Sigmoid colon (tissue), 7 donors: Measurements from ENCODE around the gene PDZRN4. TPM values are rescaled to one million over a fixed set of nuclear protein-coding genes. Genes with fewer than 3 reads are reported as not detected.
"Not testable (repeated sequence)": the region's sequence is repeated elsewhere in the genome, so short reads cannot be mapped to it uniquely, and the experiment has no call there.

Experiments
- DNase-seq: peaks from one replicate; pipeline ENCODE4 v3.0.0-alpha.2; 2019
- H3K27ac ChIP-seq, 4 donors: fragments of 200-600 bp; sonication (generic); one replicate each; pipeline ENCODE4 v1.5.1; 2016 to 2019; ENCODE audit warnings: mild to moderate bottlenecking in 1 of 4
- H3K27me3 ChIP-seq, 3 donors: fragments of 200-600 bp; sonication (generic); one replicate each; pipeline ENCODE4 v1.5.1; 2019; ENCODE audit warnings: mild to moderate bottlenecking in 1 of 3
- H3K36me3 ChIP-seq, 4 donors: fragments of 200-600 bp; sonication (generic); one replicate each; pipeline ENCODE4 v1.5.1; 2016 to 2019
- H3K4me1 ChIP-seq, 4 donors: fragments of 200-600 bp; sonication (generic); one replicate each; pipeline ENCODE4 v1.5.1; 2017 to 2019
- H3K4me3 ChIP-seq, 4 donors: fragments of 200-600 bp; sonication (generic); one replicate each; pipeline ENCODE4 v1.5.1; 2017 to 2019; ENCODE audit warnings: mild to moderate bottlenecking in 2 of 4, moderate library complexity in 1 of 4
- H3K9me3 ChIP-seq, 4 donors: fragments of 200-600 bp in 3 of 4; sonication (generic) in 3 of 4; one replicate each; pipeline versions ENCODE4 v1.5.1 to v1.6.1; 2013 to 2019
- CTCF ChIP-seq, 4 experiments: fragments of 450-650 bp in 3 of 4; fragments of 200-600 bp in 1 of 4; IDR thresholded peaks; one replicate each; pipeline ENCODE4 v1.5.1; 2016 to 2019; ENCODE audit warnings: antibody characterized with exemption in 4 of 4, mild to moderate bottlenecking in 3 of 4, moderate library complexity in 2 of 4
- EP300 ChIP-seq, 4 donors: sonication (generic); formaldehyde crosslinking; IDR thresholded peaks; one replicate each; pipeline ENCODE4 v1.6.1; 2017; ENCODE audit warnings: antibody characterized with exemption in 4 of 4
- POLR2A ChIP-seq, 2 donors: fragments of 450-650 bp; IDR thresholded peaks; one replicate each; pipeline ENCODE4 v1.6.1; 2016; ENCODE audit warnings: antibody characterized with exemption in 2 of 2, mild to moderate bottlenecking in 2 of 2, moderate library complexity in 2 of 2
- POLR2AphosphoS5 ChIP-seq, 4 donors: sonication (generic); formaldehyde crosslinking; IDR thresholded peaks; one replicate each; pipeline ENCODE4 v1.6.1; 2017; ENCODE audit warnings: antibody characterized with exemption in 4 of 4
- WGBS, 2 donors: extraction: QIAGEN DNeasy Blood & Tissue Kit; methylation state at CpG; one replicate each; pipeline ENCODE4 v1.1.7; 2013; 5-methylcytosine and 5-hydroxymethylcytosine counted together
- intact Hi-C: fragments of 100-400 bp; cut with DNase I; formaldehyde crosslinking; loops from one replicate; pipeline ENCODE4 v1.15.1; 2023
- polyA plus RNA-seq, 3 donors: library from polyadenylated mRNA; stranded (reverse); fragments of 200-250 nt; gene quantifications; one replicate each; pipeline ENCODE4 v1.2.3, GENCODE V29; 2013
- total RNA-seq, 4 donors: library from RNA; depleted of rRNA; stranded (reverse); fragments of >200 nt; gene quantifications; one replicate each; pipeline ENCODE4 v1.1.0, GENCODE V29; 2016
- donor health status: healthy with polysubstance abuse.
- donor health status: Bipolar disorder and iron deficiency.
- donor health status: healthy.

Gene PDZRN4
- total and polyA plus RNA-seq, 7 donors = 0.23 to 98.1 (median 71.5) TPM

DNA sequence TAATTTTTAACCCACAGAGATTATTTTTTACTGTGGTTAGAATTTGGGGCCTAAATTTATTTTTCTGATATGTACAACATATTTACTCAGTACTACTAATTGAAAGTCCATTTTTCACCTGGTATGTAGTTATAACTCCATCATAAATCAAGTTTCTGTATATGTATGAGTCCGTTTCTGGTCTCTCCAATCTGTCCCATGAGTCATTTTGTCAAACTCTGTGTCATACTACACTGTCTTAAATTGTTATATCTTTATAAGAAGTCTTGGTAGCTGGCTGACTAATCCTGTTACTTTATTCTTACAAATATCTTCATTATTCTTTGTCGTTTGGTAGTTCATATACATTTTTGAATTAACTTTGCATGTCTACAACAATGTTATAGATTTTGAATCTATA, 344.0 kb downstream of the PDZRN4 start:
- Histone ChIP-seq H3K27me3 (no peaks in the 10 kb centered on the region), H3K36me3 (peaks cover 0 to 6% (median 0%) of the 10 kb centered on the region in 4 donors), H3K4me1 (peaks cover 0 to 14% (median 5%) of the 10 kb centered on the region in 4 donors), H3K9me3 (no peaks in the 10 kb centered on the region), H3K4me3 (no peak overlapping the region), H3K27ac (no peak overlapping the region)
- WGBS, 2 donors = 79 to 84% methylated on average over 2 of the region's 2 CpGs
- intact Hi-C loops = no loop called here
- no peak for TF ChIP-seq POLR2A (IDR thresholded peaks at IDR 0.05)
- no peak for TF ChIP-seq POLR2AphosphoS5 (IDR thresholded peaks at IDR 0.05)
- no peak for TF ChIP-seq CTCF (IDR thresholded peaks at IDR 0.05)
- no peak for TF ChIP-seq EP300 (IDR thresholded peaks at IDR 0.05)
- DNase-seq = no peak

- TF ChIP-seq POLR2AphosphoS5 (IDR thresholded peaks at IDR 0.05) (no peak), POLR2A (IDR thresholded peaks at IDR 0.05) (no peak), CTCF (IDR thresholded peaks at IDR 0.05) (no peak), EP300 (IDR thresholded peaks at IDR 0.05) (no peak)
- DNase-seq = no peak
- H3K27ac ChIP-seq = no peak overlapping the region
- H3K9me3 ChIP-seq = no peaks in the 10 kb centered on the region
- 70 to 79% methylated on average over 4 of the region's 4 CpGs for WGBS, 2 donors
- no peak overlapping the region for H3K4me3 ChIP-seq
- no peaks in the 10 kb centered on the region for H3K36me3 ChIP-seq
- intact Hi-C loops = no loop called here
- H3K27me3 ChIP-seq = no peaks in the 10 kb centered on the region
- H3K4me1 ChIP-seq = no peaks in the 10 kb centered on the region
These were observed 348.8 kb downstream of the PDZRN4 start for GRCh38 chr12:41536813-41537490.

DNA sequence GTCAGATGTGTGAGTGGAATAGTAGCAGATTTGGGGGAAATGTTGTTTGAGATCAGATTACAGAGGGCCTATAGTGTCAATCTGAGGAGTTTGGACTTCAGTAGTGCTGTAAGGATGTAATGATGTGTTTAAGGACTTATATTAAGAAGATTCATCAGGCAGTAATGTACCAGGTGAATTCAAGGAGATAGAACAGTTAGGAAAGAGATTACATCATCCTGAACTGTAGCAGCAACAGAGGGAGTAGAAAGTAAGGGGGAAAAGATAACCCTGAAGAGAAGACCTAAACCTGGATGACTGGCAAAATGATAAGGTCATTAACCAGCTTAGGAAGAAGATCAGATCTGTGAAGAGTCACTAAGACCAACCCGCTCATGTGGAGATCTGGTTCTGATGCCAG, 349.4 kb downstream of the PDZRN4 start:
- Histone ChIP-seq H3K9me3 (no peaks in the 10 kb centered on the region), H3K27me3 (no peaks in the 10 kb centered on the region), H3K36me3 (no peaks in the 10 kb centered on the region), H3K27ac (no peak overlapping the region), H3K4me1 (no peaks in the 10 kb centered on the region), H3K4me3 (no peak overlapping the region)
- intact Hi-C loops = no loop called here
- TF ChIP-seq CTCF (IDR thresholded peaks at IDR 0.05) (no peak), POLR2A (IDR thresholded peaks at IDR 0.05) (no peak), EP300 (IDR thresholded peaks at IDR 0.05) (no peak), POLR2AphosphoS5 (IDR thresholded peaks at IDR 0.05) (no peak)
- 90 to 96% methylated on average over 1 of the region's 1 CpG for WGBS, 2 donors
- DNase-seq = no peak

GRCh38 chr12:41545761-41546160, 357.6 kb downstream of the PDZRN4 start:
- intact Hi-C loops = no loop called here

GRCh38 chr12:41547071-41547470, 359.0 kb downstream of the PDZRN4 start:
- H3K27me3 ChIP-seq, H3K9me3 ChIP-seq, H3K36me3 ChIP-seq, H3K27ac ChIP-seq, DNase-seq, H3K4me3 ChIP-seq, H3K4me1 ChIP-seq, intact Hi-C loops: not testable (repeated sequence)
- WGBS, 2 donors = 13 to 49% methylated on average over 1 of the region's 1 CpG

More at GRCh38 chr12:41545761-41546160, 357.6 kb downstream of the PDZRN4 start:
- no peak for DNase-seq
- Histone ChIP-seq H3K27me3 (no peaks in the 10 kb centered on the region), H3K9me3 (no peaks in the 10 kb centered on the region), H3K4me1 (no peaks in the 10 kb centered on the region), H3K4me3 (no peak overlapping the region), H3K27ac (no peak overlapping the region), H3K36me3 (no peaks in the 10 kb centered on the region)
- 89 to 92% methylated on average over 6 of the region's 6 CpGs for WGBS, 2 donors
- no peak for TF ChIP-seq CTCF (IDR thresholded peaks at IDR 0.05)
- no peak for TF ChIP-seq POLR2AphosphoS5 (IDR thresholded peaks at IDR 0.05)
- TF ChIP-seq EP300 (IDR thresholded peaks at IDR 0.05) = no peak
- no peak for TF ChIP-seq POLR2A (IDR thresholded peaks at IDR 0.05)
